Brain pericyte (primary cell): Measurements from ENCODE around the gene POLR3GL.
"Not testable (repeated sequence)": the region's sequence is repeated elsewhere in the genome, so short reads cannot be mapped to it uniquely, and the experiment has no call there.

Experiments
- DNase-seq: peaks from one replicate; pipeline ENCODE4 v3.0.0-alpha.2; 2012; ENCODE audit warnings: low read depth, low spot score

Gene POLR3GL

GRCh38 chr1:145964328-145965118 is at the start of gene POLR3GL, which contains the start of gene ANKRD34A:
Gene POLR3GL, plus strand, starts transcription at chr1:145964690. Its CDS starts 10,176 bp downstream, at chr1:145974866.
Gene ANKRD34A, minus strand, starts transcription at chr1:145964575. Its CDS starts 2,816 bp downstream, at chr1:145961759.
- DNase-seq = no peak

- DNase-seq = no peak
These were observed 47.7 kb upstream of the POLR3GL start for GRCh38 chr1:145916745-145917144.

- DNase-seq = no peak
These were observed 46.9 kb upstream of the POLR3GL start for GRCh38 chr1:145917595-145917994.

GRCh38 chr1:145918144-145918991 is 46.1 kb upstream of the POLR3GL start, which contains the start of gene PEX11B:
Gene PEX11B, minus strand, starts transcription at chr1:145918717. Its CDS starts 29 bp downstream, at chr1:145918688.
- DNase-seq = peak; percentile 72

GRCh38 chr1:145918992-145919939 is 45.2 kb upstream of the POLR3GL start:
- DNase-seq = no peak

- not testable (repeated sequence) for DNase-seq
These were observed 44.2 kb upstream of the POLR3GL start for GRCh38 chr1:145920297-145920696.

GRCh38 chr1:145922266-145922665 is 42.2 kb upstream of the POLR3GL start:
- no peak for DNase-seq

- DNase-seq = no peak
These were observed 37.8 kb upstream of the POLR3GL start for GRCh38 chr1:145926686-145927062.

GRCh38 chr1:145927063-145927886 is 37.2 kb upstream of the POLR3GL start, which contains the start of gene RBM8A:
Gene RBM8A, minus strand, starts transcription at chr1:145927484. Its CDS starts 58 bp downstream, at chr1:145927426.
- peak; percentile 97 for DNase-seq

- DNase-seq = no peak
These were observed 36.4 kb upstream of the POLR3GL start for GRCh38 chr1:145927916-145928643.

GRCh38 chr1:145932522-145933009 is 31.9 kb upstream of the POLR3GL start:
- not testable (repeated sequence) for DNase-seq

- no peak for DNase-seq
These were observed 28.8 kb upstream of the POLR3GL start for GRCh38 chr1:145935708-145936107.

- DNase-seq = no peak
These were observed 28.2 kb upstream of the POLR3GL start for GRCh38 chr1:145936247-145936646.

GRCh38 chr1:145937436-145937835 is 27.1 kb upstream of the POLR3GL start:
- DNase-seq = no peak

GRCh38 chr1:145942405-145942804 is 22.1 kb upstream of the POLR3GL start:
- DNase-seq = no peak

- no peak for DNase-seq
These were observed 21.6 kb upstream of the POLR3GL start for GRCh38 chr1:145942871-145943270.

GRCh38 chr1:145944532-145944931 is 20.0 kb upstream of the POLR3GL start:
- no peak for DNase-seq

GRCh38 chr1:145946477-145946986 is 18.0 kb upstream of the POLR3GL start:
- no peak for DNase-seq

- DNase-seq = no peak
These were observed 16.9 kb upstream of the POLR3GL start for GRCh38 chr1:145947551-145947950.
